SK-N-SH treated with all-trans-retinoic acid at 6 μM for 48 hours (cell line): ENCODE results near the gene RBM10.
A peak's percentile ranks its signal among the peaks of the same experiment; 100 is the strongest.

Experiments used
- ATAC-seq: fragments of 200-7000 bp; cut with Tn5 transposase; 3 replicates; pipeline ENCODE4 v1.9.1; 2020; ENCODE audit warnings: mild to moderate bottlenecking, moderate library complexity
- ARNTL ChIP-seq: fragments of 450-650 bp; formaldehyde crosslinking; IDR thresholded peaks from 2 replicates; pipeline ENCODE4 v1.5.0; 2020; ENCODE audit warnings: low read depth, mild to moderate bottlenecking, moderate library complexity, borderline replicate concordance
- BACH2 ChIP-seq: fragments of 250-450 bp; sonication (Bioruptor Pico); IDR thresholded peaks from 2 replicates; pipeline ENCODE4 v1.9.0; 2021; ENCODE audit warnings: mild to moderate bottlenecking, borderline replicate concordance
- CSDC2 ChIP-seq: fragments of 250-450 bp; sonication (Bioruptor Pico); IDR thresholded peaks from 2 replicates; pipeline ENCODE4 v1.5.0; 2020; ENCODE audit warnings: mild to moderate bottlenecking, moderate library complexity
- ESRRG ChIP-seq: fragments of 250-450 bp; sonication (Bioruptor Pico); IDR thresholded peaks from 2 replicates; pipeline ENCODE4 v1.6.1; 2021; ENCODE audit warnings: mild to moderate bottlenecking
- GLIS3 ChIP-seq: fragments of 250-450 bp; sonication (Bioruptor Pico); IDR thresholded peaks from 2 replicates; pipeline ENCODE4 v1.5.0; 2020; ENCODE audit warnings: mild to moderate bottlenecking, moderate library complexity
- ISL1 ChIP-seq: fragments of 250-450 bp; sonication (Bioruptor Pico); IDR thresholded peaks from 2 replicates; pipeline ENCODE4 v2.1.2; 2022; ENCODE audit warnings: mild to moderate bottlenecking, moderate library complexity
- OSR1 ChIP-seq: fragments of 250-450 bp; sonication (Bioruptor Pico); IDR thresholded peaks from 2 replicates; pipeline ENCODE4 v1.8.0; 2022; ENCODE audit warnings: moderate library complexity, mild to moderate bottlenecking, inconsistent platforms
- PPARA ChIP-seq: fragments of 250-450 bp; sonication (Bioruptor Pico); IDR thresholded peaks from 2 replicates; pipeline ENCODE4 v1.5.0; 2020; ENCODE audit warnings: mild to moderate bottlenecking, borderline replicate concordance
- RARB ChIP-seq: fragments of 250-450 bp; sonication (Bioruptor Pico); IDR thresholded peaks from 2 replicates; pipeline ENCODE4 v1.8.0; 2021; ENCODE audit warnings: mild to moderate bottlenecking, moderate library complexity
- SNAI2 ChIP-seq: fragments of 250-450 bp; sonication (Bioruptor Pico); IDR thresholded peaks from 2 replicates; pipeline ENCODE4 v1.5.0; 2020; ENCODE audit warnings: mild to moderate bottlenecking, moderate library complexity
- TCF4 ChIP-seq: fragments of 250-450 bp; sonication (Bioruptor Pico); IDR thresholded peaks from 2 replicates; pipeline ENCODE4 v1.8.0; 2021; ENCODE audit warnings: mild to moderate bottlenecking, moderate library complexity, borderline replicate concordance
- TOX ChIP-seq: fragments of 250-450 bp; sonication (Bioruptor Pico); IDR thresholded peaks from 2 replicates; pipeline ENCODE4 v1.8.0; 2021; ENCODE audit warnings: mild to moderate bottlenecking, moderate library complexity, borderline replicate concordance
- ZC3H10 ChIP-seq: fragments of 250-450 bp; sonication (Bioruptor Pico); IDR thresholded peaks from 2 replicates; pipeline ENCODE4 v1.5.1; 2021; ENCODE audit warnings: mild to moderate bottlenecking, moderate library complexity
- ZFP3 ChIP-seq: fragments of 250-450 bp; sonication (Bioruptor Pico); IDR thresholded peaks from 2 replicates; pipeline ENCODE4 v1.5.0; 2020; ENCODE audit warnings: mild to moderate bottlenecking, moderate library complexity
- ZFP30 ChIP-seq: fragments of 450-650 bp; formaldehyde crosslinking; IDR thresholded peaks from 2 replicates; pipeline ENCODE4 v1.5.0; 2022; ENCODE audit warnings: mild to moderate bottlenecking, moderate library complexity
- ZNF565 ChIP-seq: fragments of 450-650 bp; formaldehyde crosslinking; conservative IDR thresholded peaks from 2 replicates; pipeline ENCODE4 v1.5.0; 2020; ENCODE audit warnings: low read depth, mild to moderate bottlenecking, moderate library complexity
- ZNF70 ChIP-seq: fragments of 450-650 bp; formaldehyde crosslinking; IDR thresholded peaks from 2 replicates; pipeline ENCODE4 v1.5.0; 2020; ENCODE audit warnings: mild to moderate bottlenecking, moderate library complexity
- ZNF8 ChIP-seq: fragments of 450-650 bp; formaldehyde crosslinking; IDR thresholded peaks from 2 replicates; pipeline ENCODE4 v1.5.0; 2020; ENCODE audit warnings: mild to moderate bottlenecking, moderate library complexity
- TF ChIP-seq, protein P1 (sequence below): fragments of 250-450 bp; sonication (Bioruptor Pico); IDR thresholded peaks from 2 replicates; pipeline ENCODE4 v1.8.0; 2020; ENCODE audit warnings: mild to moderate bottlenecking, moderate library complexity, borderline replicate concordance
- TF ChIP-seq, protein P2 (sequence below): fragments of 250-450 bp; sonication (Bioruptor Pico); IDR thresholded peaks from 2 replicates; pipeline ENCODE4 v1.5.1; 2021; ENCODE audit warnings: mild to moderate bottlenecking, moderate library complexity
- TF ChIP-seq, protein P3 (sequence below): fragments of 250-450 bp; sonication (Bioruptor Pico); IDR thresholded peaks from 2 replicates; pipeline ENCODE4 v1.5.0; 2020; ENCODE audit warnings: mild to moderate bottlenecking, moderate library complexity
- TF ChIP-seq, protein P4 (sequence below): fragments of 250-450 bp; sonication (Bioruptor Pico); IDR thresholded peaks from 2 replicates; pipeline ENCODE4 v1.8.0; 2021; ENCODE audit warnings: low read depth, mild to moderate bottlenecking, moderate library complexity, borderline replicate concordance
- TF ChIP-seq, protein P5 (sequence below): fragments of 250-450 bp; sonication (Bioruptor Pico); IDR thresholded peaks from 2 replicates; pipeline ENCODE4 v1.5.1; 2020; ENCODE audit warnings: low read depth, mild to moderate bottlenecking, moderate library complexity

Gene RBM10

DNA sequence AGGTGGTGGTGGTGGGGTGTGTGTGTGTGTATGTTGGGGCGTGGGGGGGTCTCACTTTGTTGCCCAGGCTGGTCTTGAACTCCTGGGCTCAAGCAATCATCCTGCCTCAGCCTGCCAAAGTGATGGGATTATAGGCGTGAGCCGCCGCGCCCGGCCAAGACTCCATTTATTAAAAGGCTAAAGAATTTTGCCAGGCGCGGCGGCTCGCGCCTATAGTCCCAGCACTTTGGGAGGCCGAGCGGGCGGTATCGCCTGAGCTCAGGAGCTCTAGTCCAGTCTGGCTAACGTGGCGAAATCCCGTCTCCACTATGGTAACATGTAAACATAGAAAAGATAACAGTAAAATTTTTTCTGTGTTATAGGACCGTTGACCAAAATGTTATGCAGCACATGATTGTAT is 44.9 kb downstream of the RBM10 start:
- TF ChIP-seq, protein P1, sequence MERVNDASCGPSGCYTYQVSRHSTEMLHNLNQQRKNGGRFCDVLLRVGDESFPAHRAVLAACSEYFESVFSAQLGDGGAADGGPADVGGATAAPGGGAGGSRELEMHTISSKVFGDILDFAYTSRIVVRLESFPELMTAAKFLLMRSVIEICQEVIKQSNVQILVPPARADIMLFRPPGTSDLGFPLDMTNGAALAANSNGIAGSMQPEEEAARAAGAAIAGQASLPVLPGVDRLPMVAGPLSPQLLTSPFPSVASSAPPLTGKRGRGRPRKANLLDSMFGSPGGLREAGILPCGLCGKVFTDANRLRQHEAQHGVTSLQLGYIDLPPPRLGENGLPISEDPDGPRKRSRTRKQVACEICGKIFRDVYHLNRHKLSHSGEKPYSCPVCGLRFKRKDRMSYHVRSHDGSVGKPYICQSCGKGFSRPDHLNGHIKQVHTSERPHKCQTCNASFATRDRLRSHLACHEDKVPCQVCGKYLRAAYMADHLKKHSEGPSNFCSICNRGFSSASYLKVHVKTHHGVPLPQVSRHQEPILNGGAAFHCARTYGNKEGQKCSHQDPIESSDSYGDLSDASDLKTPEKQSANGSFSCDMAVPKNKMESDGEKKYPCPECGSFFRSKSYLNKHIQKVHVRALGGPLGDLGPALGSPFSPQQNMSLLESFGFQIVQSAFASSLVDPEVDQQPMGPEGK (CRISPR knock-in tag), result no peak
- no peak for TF ChIP-seq ISL1 (CRISPR knock-in tag)
- TF ChIP-seq ZNF8, result no peak
- TF ChIP-seq TOX (CRISPR knock-in tag), result no peak
- no peak for TF ChIP-seq ZFP30 (CRISPR knock-in tag)
- TF ChIP-seq ESRRG, result no peak
- no peak for TF ChIP-seq TCF4
- TF ChIP-seq ZNF70 (CRISPR knock-in tag), result no peak
- no peak for TF ChIP-seq CSDC2 (CRISPR knock-in tag)
- TF ChIP-seq, protein P2, sequence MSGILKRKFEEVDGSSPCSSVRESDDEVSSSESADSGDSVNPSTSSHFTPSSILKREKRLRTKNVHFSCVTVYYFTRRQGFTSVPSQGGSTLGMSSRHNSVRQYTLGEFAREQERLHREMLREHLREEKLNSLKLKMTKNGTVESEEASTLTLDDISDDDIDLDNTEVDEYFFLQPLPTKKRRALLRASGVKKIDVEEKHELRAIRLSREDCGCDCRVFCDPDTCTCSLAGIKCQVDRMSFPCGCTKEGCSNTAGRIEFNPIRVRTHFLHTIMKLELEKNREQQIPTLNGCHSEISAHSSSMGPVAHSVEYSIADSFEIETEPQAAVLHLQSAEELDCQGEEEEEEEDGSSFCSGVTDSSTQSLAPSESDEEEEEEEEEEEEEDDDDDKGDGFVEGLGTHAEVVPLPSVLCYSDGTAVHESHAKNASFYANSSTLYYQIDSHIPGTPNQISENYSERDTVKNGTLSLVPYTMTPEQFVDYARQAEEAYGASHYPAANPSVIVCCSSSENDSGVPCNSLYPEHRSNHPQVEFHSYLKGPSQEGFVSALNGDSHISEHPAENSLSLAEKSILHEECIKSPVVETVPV, result no peak
- no peak for TF ChIP-seq ZNF565
- TF ChIP-seq ZC3H10 (CRISPR knock-in tag), result no peak
- no peak for ATAC-seq

DNA sequence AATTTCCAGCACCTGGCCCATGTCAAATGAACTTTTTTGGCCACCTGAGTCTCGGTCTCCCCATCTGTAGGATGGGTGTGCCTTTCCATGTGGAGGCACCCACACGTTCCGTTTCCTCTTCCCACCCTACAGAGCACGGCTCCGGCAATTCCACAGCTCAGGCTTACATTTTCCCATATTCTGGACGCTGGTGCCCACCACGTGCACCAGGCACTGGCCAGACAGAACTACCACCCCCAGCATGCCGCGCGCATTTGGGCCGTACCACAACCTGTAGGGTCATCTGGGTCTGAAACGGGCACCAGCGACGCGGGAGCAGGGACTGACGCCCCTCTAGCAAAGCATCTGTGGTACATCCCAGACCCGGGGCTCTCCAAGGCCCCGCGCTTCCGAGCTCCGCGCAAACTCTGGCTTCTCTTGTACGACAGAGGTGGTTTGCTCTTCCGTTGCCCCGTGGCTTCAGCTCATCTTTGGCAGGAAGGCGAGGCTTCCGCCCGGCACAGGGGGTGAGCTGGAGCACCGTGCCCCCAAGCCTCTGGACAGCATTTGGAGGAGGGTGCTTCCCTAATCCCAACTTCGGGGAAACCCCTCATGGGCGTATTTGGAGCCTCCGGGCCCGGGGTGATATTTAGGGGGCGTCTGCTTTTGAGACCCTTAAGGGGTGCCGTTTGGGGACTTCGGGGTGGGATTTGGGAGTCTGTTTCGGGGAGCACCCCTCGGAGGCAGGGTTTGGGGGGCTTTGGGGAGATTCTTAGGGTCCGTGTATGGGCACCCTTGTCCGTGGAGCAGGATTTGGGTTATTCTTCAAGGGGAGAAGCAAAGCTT is 45.6 kb downstream of the RBM10 start:
- TF ChIP-seq GLIS3, result no peak
- TF ChIP-seq, protein P3, sequence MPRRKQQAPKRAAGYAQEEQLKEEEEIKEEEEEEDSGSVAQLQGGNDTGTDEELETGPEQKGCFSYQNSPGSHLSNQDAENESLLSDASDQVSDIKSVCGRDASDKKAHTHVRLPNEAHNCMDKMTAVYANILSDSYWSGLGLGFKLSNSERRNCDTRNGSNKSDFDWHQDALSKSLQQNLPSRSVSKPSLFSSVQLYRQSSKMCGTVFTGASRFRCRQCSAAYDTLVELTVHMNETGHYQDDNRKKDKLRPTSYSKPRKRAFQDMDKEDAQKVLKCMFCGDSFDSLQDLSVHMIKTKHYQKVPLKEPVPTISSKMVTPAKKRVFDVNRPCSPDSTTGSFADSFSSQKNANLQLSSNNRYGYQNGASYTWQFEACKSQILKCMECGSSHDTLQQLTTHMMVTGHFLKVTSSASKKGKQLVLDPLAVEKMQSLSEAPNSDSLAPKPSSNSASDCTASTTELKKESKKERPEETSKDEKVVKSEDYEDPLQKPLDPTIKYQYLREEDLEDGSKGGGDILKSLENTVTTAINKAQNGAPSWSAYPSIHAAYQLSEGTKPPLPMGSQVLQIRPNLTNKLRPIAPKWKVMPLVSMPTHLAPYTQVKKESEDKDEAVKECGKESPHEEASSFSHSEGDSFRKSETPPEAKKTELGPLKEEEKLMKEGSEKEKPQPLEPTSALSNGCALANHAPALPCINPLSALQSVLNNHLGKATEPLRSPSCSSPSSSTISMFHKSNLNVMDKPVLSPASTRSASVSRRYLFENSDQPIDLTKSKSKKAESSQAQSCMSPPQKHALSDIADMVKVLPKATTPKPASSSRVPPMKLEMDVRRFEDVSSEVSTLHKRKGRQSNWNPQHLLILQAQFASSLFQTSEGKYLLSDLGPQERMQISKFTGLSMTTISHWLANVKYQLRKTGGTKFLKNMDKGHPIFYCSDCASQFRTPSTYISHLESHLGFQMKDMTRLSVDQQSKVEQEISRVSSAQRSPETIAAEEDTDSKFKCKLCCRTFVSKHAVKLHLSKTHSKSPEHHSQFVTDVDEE (CRISPR knock-in tag), result no peak
- TF ChIP-seq, protein P4, sequence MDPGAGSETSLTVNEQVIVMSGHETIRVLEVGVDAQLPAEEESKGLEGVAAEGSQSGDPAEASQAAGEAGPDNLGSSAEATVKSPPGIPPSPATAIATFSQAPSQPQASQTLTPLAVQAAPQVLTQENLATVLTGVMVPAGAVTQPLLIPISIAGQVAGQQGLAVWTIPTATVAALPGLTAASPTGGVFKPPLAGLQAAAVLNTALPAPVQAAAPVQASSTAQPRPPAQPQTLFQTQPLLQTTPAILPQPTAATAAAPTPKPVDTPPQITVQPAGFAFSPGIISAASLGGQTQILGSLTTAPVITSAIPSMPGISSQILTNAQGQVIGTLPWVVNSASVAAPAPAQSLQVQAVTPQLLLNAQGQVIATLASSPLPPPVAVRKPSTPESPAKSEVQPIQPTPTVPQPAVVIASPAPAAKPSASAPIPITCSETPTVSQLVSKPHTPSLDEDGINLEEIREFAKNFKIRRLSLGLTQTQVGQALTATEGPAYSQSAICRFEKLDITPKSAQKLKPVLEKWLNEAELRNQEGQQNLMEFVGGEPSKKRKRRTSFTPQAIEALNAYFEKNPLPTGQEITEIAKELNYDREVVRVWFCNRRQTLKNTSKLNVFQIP, result no peak
- no peak for TF ChIP-seq TOX (CRISPR knock-in tag)
- no peak for TF ChIP-seq CSDC2 (CRISPR knock-in tag)
- TF ChIP-seq BACH2, result no peak
- TF ChIP-seq, protein P5, sequence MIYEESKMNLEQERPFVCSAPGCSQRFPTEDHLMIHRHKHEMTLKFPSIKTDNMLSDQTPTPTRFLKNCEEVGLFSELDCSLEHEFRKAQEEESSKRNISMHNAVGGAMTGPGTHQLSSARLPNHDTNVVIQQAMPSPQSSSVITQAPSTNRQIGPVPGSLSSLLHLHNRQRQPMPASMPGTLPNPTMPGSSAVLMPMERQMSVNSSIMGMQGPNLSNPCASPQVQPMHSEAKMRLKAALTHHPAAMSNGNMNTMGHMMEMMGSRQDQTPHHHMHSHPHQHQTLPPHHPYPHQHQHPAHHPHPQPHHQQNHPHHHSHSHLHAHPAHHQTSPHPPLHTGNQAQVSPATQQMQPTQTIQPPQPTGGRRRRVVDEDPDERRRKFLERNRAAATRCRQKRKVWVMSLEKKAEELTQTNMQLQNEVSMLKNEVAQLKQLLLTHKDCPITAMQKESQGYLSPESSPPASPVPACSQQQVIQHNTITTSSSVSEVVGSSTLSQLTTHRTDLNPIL, result no peak
- TF ChIP-seq ZC3H10 (CRISPR knock-in tag), result no peak
- TF ChIP-seq OSR1 (CRISPR knock-in tag), result no peak
- no peak for TF ChIP-seq ZNF565
- no peak for TF ChIP-seq ZFP3 (CRISPR knock-in tag)
- no peak for TF ChIP-seq ZNF70 (CRISPR knock-in tag)
- no peak for TF ChIP-seq SNAI2 (CRISPR knock-in tag)
- TF ChIP-seq, protein P2, result no peak
- no peak for TF ChIP-seq TCF4
- TF ChIP-seq ARNTL (CRISPR knock-in tag), result no peak
- no peak for TF ChIP-seq RARB
- no peak for TF ChIP-seq ZNF8
- no peak for TF ChIP-seq PPARA (CRISPR knock-in tag)
- peak; percentile 83 for ATAC-seq
